ENCODE results near the gene SPEG.
"Not testable (repeated sequence)": the region's sequence is repeated elsewhere in the genome, so short reads cannot be mapped to it uniquely, and the experiment has no call there.

Gene SPEG

GRCh38 chr2:219434718-219435525 lies at the start of gene SPEG:
TSS of gene SPEG (plus strand) at chr2:219434843. CDS start at chr2:219434978, 135 bp downstream.
- DNase-seq, result no peak

GRCh38 chr2:219384859-219385258 lies 49.8 kb upstream of the SPEG start:
- no peak for DNase-seq

- DNase-seq, result no peak
These were observed 48.6 kb upstream of the SPEG start for GRCh38 chr2:219385958-219386520.

- DNase-seq, result no peak
These were observed 47.9 kb upstream of the SPEG start for GRCh38 chr2:219386532-219387280.

- DNase-seq, result peak; percentile 84 to 96
These were observed 47.1 kb upstream of the SPEG start, which contains the start of gene DNPEP for GRCh38 chr2:219387306-219388120. TSS of gene DNPEP (minus strand) at chr2:219387912. CDS start at chr2:219387794, 118 bp downstream.

GRCh38 chr2:219388121-219388906 lies 46.3 kb upstream of the SPEG start:
- DNase-seq, result peak; percentile 96 to 99

GRCh38 chr2:219388907-219389156 lies 45.8 kb upstream of the SPEG start:
- DNase-seq, result no peak

GRCh38 chr2:219392754-219393153 lies 41.9 kb upstream of the SPEG start:
- no peak for DNase-seq

- not testable (repeated sequence) for DNase-seq
These were observed 39.6 kb upstream of the SPEG start for GRCh38 chr2:219395056-219395455.

- DNase-seq, result no peak
These were observed 39.0 kb upstream of the SPEG start for GRCh38 chr2:219395609-219396008.

- DNase-seq, result peak; percentile 13 to 51
These were observed 37.7 kb upstream of the SPEG start for GRCh38 chr2:219396863-219397457.

GRCh38 chr2:219398721-219399363 lies 35.8 kb upstream of the SPEG start:
- no peak for DNase-seq

- DNase-seq, result no peak
These were observed 34.7 kb upstream of the SPEG start for GRCh38 chr2:219399716-219400478.

- DNase-seq, result no peak
These were observed 34.1 kb upstream of the SPEG start for GRCh38 chr2:219400562-219400961.

GRCh38 chr2:219401606-219402005 lies 33.0 kb upstream of the SPEG start:
- peak; percentile 32 to 40 for DNase-seq

- DNase-seq, result peak; percentile 72 to 86
These were observed 31.8 kb upstream of the SPEG start for GRCh38 chr2:219402665-219403515.

GRCh38 chr2:219403861-219404260 lies 30.8 kb upstream of the SPEG start:
- no peak for DNase-seq

GRCh38 chr2:219404291-219404910 lies 30.2 kb upstream of the SPEG start:
- no peak for DNase-seq

- no peak for DNase-seq
These were observed 29.7 kb upstream of the SPEG start for GRCh38 chr2:219404954-219405353.

All from inflammatory macrophage treated with lipopolysaccharide for 1 hour (primary cell).